ENCODE data around the gene SYT2. TPM values are rescaled to one million over a fixed set of nuclear protein-coding genes. Genes with fewer than 3 reads are reported as not detected.
A peak's percentile ranks its signal among the peaks of the same experiment; 100 is the strongest.
"Not testable (repeated sequence)": the region's sequence is repeated elsewhere in the genome, so short reads cannot be mapped to it uniquely, and the experiment has no call there.

SYT2 gene
- total RNA-seq, 1 donor from 2014 or later, result 0.26 TPM

GRCh38 chr1:202631076-202631923 is 79.0 kb downstream of the SYT2 start:
- TF ChIP-seq EZH2 (IDR thresholded peaks at IDR 0.05) (no peak), EZH2phosphoT487 (IDR thresholded peaks at IDR 0.05) (no peak), CTCF (IDR thresholded peaks at IDR 0.05) (no peak)
- H3K27me3 ChIP-seq, result no peaks in the 10 kb centered on the region
- no peak overlapping the region for H3K27ac ChIP-seq
- no peaks in the 10 kb centered on the region for H3K9me3 ChIP-seq (ENCODE audit: low read depth)
- no peaks in the 10 kb centered on the region for H3F3A ChIP-seq (ENCODE audit: low read depth)
- Mint-ChIP-seq H3K4me1 (peaks cover 6% of the 10 kb centered on the region), H3K36me3 (no peaks in the 10 kb centered on the region), H3K27ac (peak overlapping the region; percentile 33), H3K27me3 (ENCODE audit: insufficient read depth, low read depth) (peaks cover 12% of the 10 kb centered on the region), H3K9me3 (no peaks in the 10 kb centered on the region), H3K4me3 (no peak overlapping the region)
- no peak overlapping the region for H3K4me2 ChIP-seq
- H3K79me2 ChIP-seq (ENCODE audit: low read depth), result no peaks in the 10 kb centered on the region
- H3K36me3 ChIP-seq, result no peaks in the 10 kb centered on the region
- no peak for DNase-seq (ENCODE audit: low spot score)
- H4K20me1 ChIP-seq (ENCODE audit: low read depth), result no peaks in the 10 kb centered on the region
- no peak overlapping the region for H2AFZ ChIP-seq (replicated peaks)
- no peak overlapping the region for H3K4me3 ChIP-seq
- no peaks in the 10 kb centered on the region for H3K4me1 ChIP-seq
- no peak overlapping the region for H3K9ac ChIP-seq

- Mint-ChIP-seq H3K4me3 (no peak overlapping the region), H3K36me3 (no peaks in the 10 kb centered on the region), H3K27ac (no peak overlapping the region), H3K9me3 (no peaks in the 10 kb centered on the region), H3K27me3 (ENCODE audit: insufficient read depth, low read depth) (peaks cover 11% of the 10 kb centered on the region), H3K4me1 (peaks cover 3% of the 10 kb centered on the region)
- no peaks in the 10 kb centered on the region for H4K20me1 ChIP-seq (ENCODE audit: low read depth)
- no peaks in the 10 kb centered on the region for H3K9me3 ChIP-seq (ENCODE audit: low read depth)
- H3K27ac ChIP-seq, result no peak overlapping the region
- H3K79me2 ChIP-seq (ENCODE audit: low read depth), result no peaks in the 10 kb centered on the region
- H2AFZ ChIP-seq (replicated peaks), result no peak overlapping the region
- no peak for DNase-seq (ENCODE audit: low spot score)
- H3K36me3 ChIP-seq, result no peaks in the 10 kb centered on the region
- no peaks in the 10 kb centered on the region for H3F3A ChIP-seq (ENCODE audit: low read depth)
- H3K4me1 ChIP-seq, result no peaks in the 10 kb centered on the region
- H3K4me3 ChIP-seq, result no peak overlapping the region
- H3K4me2 ChIP-seq, result no peak overlapping the region
- H3K9ac ChIP-seq, result no peak overlapping the region
- no peaks in the 10 kb centered on the region for H3K27me3 ChIP-seq
- TF ChIP-seq CTCF (IDR thresholded peaks at IDR 0.05) (no peak), EZH2 (IDR thresholded peaks at IDR 0.05) (no peak), EZH2phosphoT487 (IDR thresholded peaks at IDR 0.05) (no peak)
Observed at GRCh38 chr1:202630541-202630940, 79.7 kb downstream of the SYT2 start.

- H3K27ac ChIP-seq; H3K9me3 ChIP-seq (ENCODE audit: low read depth); DNase-seq (ENCODE audit: low spot score); H3K27me3 ChIP-seq; H3K4me1 ChIP-seq; H3K4me1 Mint-ChIP-seq; H3F3A ChIP-seq (ENCODE audit: low read depth); H3K27me3 Mint-ChIP-seq (ENCODE audit: insufficient read depth, low read depth); H3K9ac ChIP-seq; H3K36me3 ChIP-seq; H3K79me2 ChIP-seq (ENCODE audit: low read depth); H4K20me1 ChIP-seq (ENCODE audit: low read depth); H3K27ac Mint-ChIP-seq; H3K36me3 Mint-ChIP-seq; H3K4me2 ChIP-seq; H3K4me3 Mint-ChIP-seq; H2AFZ ChIP-seq (replicated peaks); H3K9me3 Mint-ChIP-seq; H3K4me3 ChIP-seq: not testable (repeated sequence)
Observed at GRCh38 chr1:202630096-202630495, 80.2 kb downstream of the SYT2 start.

GRCh38 chr1:202629257-202629811 is 80.9 kb downstream of the SYT2 start:
- H3K9me3 ChIP-seq (ENCODE audit: low read depth); H3K36me3 Mint-ChIP-seq; H3F3A ChIP-seq (ENCODE audit: low read depth); H3K27ac ChIP-seq; H3K79me2 ChIP-seq (ENCODE audit: low read depth); H3K36me3 ChIP-seq; DNase-seq (ENCODE audit: low spot score); H3K4me2 ChIP-seq; H3K27me3 ChIP-seq; H3K4me3 Mint-ChIP-seq; H3K4me1 Mint-ChIP-seq; H3K9ac ChIP-seq; H2AFZ ChIP-seq (replicated peaks); H3K4me1 ChIP-seq; H4K20me1 ChIP-seq (ENCODE audit: low read depth); H3K27me3 Mint-ChIP-seq (ENCODE audit: insufficient read depth, low read depth); H3K4me3 ChIP-seq; H3K9me3 Mint-ChIP-seq: not testable (repeated sequence)
- peak overlapping the region; percentile 27 for H3K27ac Mint-ChIP-seq
